Suprapubic skin (tissue), 4 donors: Measurements from ENCODE around the gene TMEM181.

ENCODE experiments used
- CTCF ChIP-seq, 2 donors: fragments of 200-600 bp in 1 of 2; fragments of 450-650 bp in 1 of 2; sonication (generic) in 1 of 2; IDR thresholded peaks; one replicate each; pipeline ENCODE4 v1.5.1; 2016 to 2019; ENCODE audit warnings: antibody characterized with exemption in 2 of 2, mild to moderate bottlenecking in 1 of 2, moderate library complexity in 1 of 2
- EP300 ChIP-seq: sonication (generic); formaldehyde crosslinking; IDR thresholded peaks from one replicate; pipeline ENCODE4 v1.6.1; 2017; ENCODE audit warnings: antibody characterized with exemption
- POLR2A ChIP-seq, 2 donors: fragments of 450-650 bp; IDR thresholded peaks; one replicate each; pipeline ENCODE4 v1.6.1; 2017; ENCODE audit warnings: antibody characterized with exemption in 2 of 2, mild to moderate bottlenecking in 2 of 2, moderate library complexity in 2 of 2
- POLR2AphosphoS5 ChIP-seq, 3 donors: sonication (generic); formaldehyde crosslinking; IDR thresholded peaks; one replicate each; pipeline ENCODE4 v1.6.1; 2017; ENCODE audit warnings: antibody characterized with exemption in 3 of 3

- TF ChIP-seq CTCF (IDR thresholded peaks at IDR 0.05) (no peak), POLR2AphosphoS5 (IDR thresholded peaks at IDR 0.05) (no peak), EP300 (no peak), POLR2A (IDR thresholded peaks at IDR 0.05) (no peak)
Observed at GRCh38 chr6:158528826-158529225, 31.1 kb upstream of the TMEM181 start.
